IMR-90 (cell line): ENCODE results near the gene IL16.

Experiments used
- MXI1 ChIP-seq: IDR thresholded peaks from 2 replicates; pipeline ENCODE4 v1.6.1; 2012; ENCODE audit warnings: low read depth, mild to moderate bottlenecking, low read length, moderate library complexity, borderline replicate concordance
- POLR2A ChIP-seq: IDR thresholded peaks from 2 replicates; pipeline ENCODE4 v1.6.1; 2012; ENCODE audit warnings: mild to moderate bottlenecking, low read depth, low read length
- RAD21 ChIP-seq: IDR thresholded peaks from 2 replicates; pipeline ENCODE4 v1.6.1; 2012; ENCODE audit warnings: low read length, improper control_type of control experiment
- TF ChIP-seq, protein P1 (sequence below): conservative IDR thresholded peaks from 2 replicates; pipeline ENCODE4 v1.5.1; 2012; ENCODE audit warnings: mild to moderate bottlenecking, low read depth, low read length, improper control_type of control experiment
- TF ChIP-seq, protein P2 (sequence below): fragments of 150-350 bp; IDR thresholded peaks from 2 replicates; pipeline ENCODE4 v1.6.1; 2017; ENCODE audit warnings: mild to moderate bottlenecking, antibody characterized with exemption, low read length, low read depth

DNA sequence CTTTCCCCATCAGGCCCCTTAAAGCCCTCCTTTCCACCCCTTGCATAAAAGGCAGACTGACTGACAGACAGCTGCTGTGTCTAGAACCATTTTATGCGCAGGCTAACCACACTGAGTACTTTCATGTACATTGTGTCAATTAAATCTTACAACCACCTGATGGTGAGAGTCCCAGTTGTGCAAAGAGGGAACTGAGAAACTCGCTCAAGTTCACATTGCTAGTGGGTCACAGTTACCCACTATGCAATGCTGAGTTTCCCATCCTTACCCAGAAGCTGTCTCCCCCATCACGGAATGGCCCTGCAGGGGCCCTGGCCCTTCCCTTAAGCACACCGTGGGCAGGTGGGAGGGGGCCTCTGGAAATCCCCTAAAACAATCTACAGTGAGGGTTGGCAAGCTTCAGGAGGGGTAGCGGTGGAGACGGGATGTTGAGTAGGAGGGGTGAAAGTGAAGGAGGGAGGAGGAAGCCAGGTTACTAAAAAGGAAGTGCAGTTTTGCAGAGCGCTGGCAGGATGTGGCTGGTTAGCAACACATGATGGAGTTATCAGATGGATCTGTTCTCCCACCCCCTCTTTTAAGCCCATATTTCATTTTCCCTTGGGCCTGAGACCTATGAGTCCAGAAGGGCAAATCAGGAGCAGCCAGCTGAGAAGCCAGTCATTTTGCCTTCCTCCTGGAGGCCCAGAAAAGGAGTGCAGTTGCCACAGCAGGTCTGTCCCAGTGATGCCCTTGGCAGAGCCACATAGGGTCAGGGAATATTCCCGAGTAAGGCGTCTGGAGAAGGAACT is 97.2 kb downstream of the IL16 start:
- TF ChIP-seq RAD21 (no peak), POLR2A (no peak), MXI1 (no peak)
- TF ChIP-seq, protein P1, sequence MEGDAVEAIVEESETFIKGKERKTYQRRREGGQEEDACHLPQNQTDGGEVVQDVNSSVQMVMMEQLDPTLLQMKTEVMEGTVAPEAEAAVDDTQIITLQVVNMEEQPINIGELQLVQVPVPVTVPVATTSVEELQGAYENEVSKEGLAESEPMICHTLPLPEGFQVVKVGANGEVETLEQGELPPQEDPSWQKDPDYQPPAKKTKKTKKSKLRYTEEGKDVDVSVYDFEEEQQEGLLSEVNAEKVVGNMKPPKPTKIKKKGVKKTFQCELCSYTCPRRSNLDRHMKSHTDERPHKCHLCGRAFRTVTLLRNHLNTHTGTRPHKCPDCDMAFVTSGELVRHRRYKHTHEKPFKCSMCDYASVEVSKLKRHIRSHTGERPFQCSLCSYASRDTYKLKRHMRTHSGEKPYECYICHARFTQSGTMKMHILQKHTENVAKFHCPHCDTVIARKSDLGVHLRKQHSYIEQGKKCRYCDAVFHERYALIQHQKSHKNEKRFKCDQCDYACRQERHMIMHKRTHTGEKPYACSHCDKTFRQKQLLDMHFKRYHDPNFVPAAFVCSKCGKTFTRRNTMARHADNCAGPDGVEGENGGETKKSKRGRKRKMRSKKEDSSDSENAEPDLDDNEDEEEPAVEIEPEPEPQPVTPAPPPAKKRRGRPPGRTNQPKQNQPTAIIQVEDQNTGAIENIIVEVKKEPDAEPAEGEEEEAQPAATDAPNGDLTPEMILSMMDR = no peak
- TF ChIP-seq, protein P2, sequence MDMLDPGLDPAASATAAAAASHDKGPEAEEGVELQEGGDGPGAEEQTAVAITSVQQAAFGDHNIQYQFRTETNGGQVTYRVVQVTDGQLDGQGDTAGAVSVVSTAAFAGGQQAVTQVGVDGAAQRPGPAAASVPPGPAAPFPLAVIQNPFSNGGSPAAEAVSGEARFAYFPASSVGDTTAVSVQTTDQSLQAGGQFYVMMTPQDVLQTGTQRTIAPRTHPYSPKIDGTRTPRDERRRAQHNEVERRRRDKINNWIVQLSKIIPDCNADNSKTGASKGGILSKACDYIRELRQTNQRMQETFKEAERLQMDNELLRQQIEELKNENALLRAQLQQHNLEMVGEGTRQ = no peak
